GM18499 (cell line): ENCODE results near the gene ABI3BP.
"Not testable (repeated sequence)": the region's sequence is repeated elsewhere in the genome, so short reads cannot be mapped to it uniquely, and the experiment has no call there.

Experiments used
- ATAC-seq: cut with Tn5 transposase; IDR thresholded peaks from one replicate; pipeline ENCODE4 v1.9.1; 2021; ENCODE audit warnings: moderate number of reproducible peaks; ENCODE audit not compliant: insufficient read depth, unreplicated experiment

Gene ABI3BP

DNA sequence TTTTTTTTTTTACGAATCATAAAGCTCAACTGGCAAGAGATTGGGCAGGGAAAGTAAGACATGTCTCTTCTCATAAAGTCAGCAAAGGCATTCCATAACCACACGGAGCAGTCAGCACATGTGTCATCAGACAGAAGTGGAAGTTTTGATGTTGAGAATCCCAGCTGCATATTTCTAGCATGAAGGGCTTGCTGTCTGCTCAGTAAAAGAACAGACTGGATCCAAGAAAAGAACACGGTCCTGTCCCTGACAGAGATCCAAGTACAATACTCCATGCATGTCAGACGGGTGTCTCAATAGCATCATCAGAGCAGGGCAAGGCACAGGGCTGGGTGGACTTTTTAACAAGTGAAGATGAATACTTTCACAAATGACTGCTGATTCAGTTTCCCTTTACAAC lies 38.2 kb downstream of the ABI3BP start:
- ATAC-seq = no peak

GRCh38 chr3:100954199-100954935 lies 38.9 kb downstream of the ABI3BP start:
- no peak for ATAC-seq

DNA sequence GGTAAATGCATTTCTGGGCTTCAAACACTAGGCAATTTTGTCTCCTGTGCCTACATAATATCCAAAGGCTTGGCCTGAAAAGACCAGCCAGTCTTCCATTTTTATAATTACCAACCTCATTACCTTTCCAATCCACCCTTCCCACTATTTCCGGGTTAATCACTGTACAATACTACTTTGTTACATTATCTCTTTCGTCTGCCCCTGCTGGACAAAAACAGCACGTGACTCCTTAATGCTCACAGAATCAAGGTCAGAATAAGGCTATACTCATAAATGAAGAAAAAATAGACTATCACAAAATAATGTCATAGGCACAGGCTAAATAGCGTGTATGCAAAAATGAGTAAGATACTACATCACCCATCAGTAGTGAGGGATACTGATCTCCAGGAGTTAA lies 40.1 kb downstream of the ABI3BP start:
- no peak for ATAC-seq

GRCh38 chr3:100947119-100947518 lies 46.1 kb downstream of the ABI3BP start:
- ATAC-seq = no peak

GRCh38 chr3:100946096-100946495 lies 47.1 kb downstream of the ABI3BP start:
- not testable (repeated sequence) for ATAC-seq

DNA sequence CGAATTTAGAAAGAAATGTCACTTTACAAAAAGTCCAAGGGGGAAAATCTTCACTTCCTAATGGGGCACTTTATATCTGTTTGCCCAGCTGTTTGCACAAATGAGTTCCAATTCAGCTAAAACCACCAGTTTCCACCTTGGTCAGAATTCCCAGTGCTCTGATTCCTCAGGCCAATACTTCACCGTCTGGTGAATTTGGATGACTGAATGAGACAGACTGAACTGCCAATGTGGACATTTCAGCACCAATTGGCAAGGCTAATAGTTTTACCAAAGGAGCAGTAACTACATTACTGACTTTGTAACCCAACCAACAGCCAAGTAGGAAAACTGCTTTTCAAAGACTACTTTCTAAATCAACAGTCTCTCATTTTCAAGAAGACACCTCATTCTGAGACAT lies 51.8 kb downstream of the ABI3BP start:
- ATAC-seq = no peak

DNA sequence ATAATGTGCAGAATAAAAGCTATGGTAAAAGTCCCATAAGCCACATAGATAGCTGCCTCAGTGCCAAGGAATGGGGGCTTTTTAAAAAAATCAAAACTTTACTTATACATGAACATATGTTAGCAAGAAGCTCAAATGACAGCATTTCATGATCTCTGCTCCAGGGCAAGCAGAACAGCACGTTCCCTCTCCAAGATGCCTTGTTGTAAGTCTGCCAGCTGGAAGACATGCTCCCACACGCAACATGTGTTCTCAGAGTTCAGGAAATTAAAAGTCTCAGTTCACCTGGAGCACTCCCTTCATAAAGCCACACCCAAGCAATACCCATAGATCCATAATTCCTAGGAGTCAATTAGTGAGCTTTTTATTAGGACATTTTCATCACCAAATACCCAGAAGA lies 52.2 kb downstream of the ABI3BP start:
- ATAC-seq = no peak

DNA sequence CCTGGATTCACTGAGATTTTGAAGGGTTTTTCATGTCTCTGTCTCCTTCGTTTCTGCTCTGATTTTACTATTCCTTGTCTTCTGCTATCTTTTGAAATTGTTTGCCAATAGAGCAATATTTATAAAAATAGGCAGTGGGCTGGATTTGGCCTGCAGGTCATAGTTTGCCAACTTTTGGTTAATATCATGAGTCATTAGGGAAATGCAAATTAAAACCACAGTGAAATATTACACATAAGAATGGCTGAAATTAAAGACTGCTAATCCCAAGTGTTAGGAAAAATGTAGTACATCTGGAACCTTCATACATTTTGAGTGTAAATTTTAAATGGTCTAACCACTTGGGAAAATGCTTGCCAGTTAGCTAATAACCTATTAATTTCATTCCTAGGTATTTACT lies 56.3 kb downstream of the ABI3BP start:
- no peak for ATAC-seq

DNA sequence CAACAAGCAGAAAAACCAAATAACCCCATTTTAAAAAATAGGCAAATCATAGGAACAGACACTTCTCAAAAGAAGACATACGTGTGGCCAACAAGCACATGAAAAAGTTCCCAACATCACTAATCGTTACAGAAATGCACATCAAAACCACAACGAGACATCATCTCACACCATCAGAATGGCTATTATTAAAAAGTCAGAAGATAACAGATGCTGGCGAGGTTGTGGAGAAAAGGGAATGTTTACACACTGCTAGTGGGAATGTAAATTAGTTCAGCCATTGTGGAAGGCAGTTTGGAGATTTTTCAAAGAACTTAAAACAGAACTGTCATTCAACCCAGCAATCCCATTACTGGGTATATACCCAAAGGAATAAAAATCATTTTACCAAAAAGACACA lies 60.7 kb downstream of the ABI3BP start:
- no peak for ATAC-seq

GRCh38 chr3:100928638-100929428 lies 64.4 kb downstream of the ABI3BP start:
- ATAC-seq = no peak

GRCh38 chr3:100927775-100928174 lies 65.4 kb downstream of the ABI3BP start:
- no peak for ATAC-seq

DNA sequence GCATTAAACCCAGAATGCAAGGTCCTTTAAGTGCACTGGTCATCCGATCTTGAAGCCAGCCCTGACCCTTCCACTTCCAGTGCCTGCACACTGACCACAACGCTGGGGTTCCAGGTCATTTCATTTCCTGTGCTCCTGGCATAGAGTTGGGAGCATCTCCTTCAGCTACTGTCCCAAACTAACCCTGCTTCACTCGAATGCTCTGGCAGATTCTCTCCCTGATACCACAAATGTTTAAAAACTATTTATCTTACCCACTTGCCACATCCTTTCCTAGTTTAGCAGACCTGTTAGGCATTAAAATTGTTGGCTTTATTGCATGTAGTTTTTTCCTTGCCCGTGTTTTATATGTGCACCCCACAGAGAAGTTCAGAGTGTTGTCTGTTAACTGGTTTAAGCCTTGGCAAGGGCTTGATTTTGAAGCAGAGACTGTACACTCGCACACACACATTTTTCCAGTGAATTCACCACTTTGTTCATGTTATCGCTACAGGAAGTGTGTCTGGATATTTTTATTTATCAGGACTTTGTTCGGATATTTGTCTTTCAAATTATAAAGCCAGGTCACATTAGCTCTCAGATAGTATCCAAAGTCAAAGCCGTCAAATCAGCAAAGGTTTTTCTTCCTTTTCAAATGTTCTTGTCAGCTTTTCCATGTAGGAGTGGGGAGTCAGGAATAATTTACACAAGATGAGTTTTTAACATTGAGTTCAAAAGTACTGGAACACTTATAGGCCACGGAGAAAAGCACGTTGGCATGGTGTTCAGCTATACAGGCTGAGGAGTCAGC lies 77.3 kb downstream of the ABI3BP start:
- no peak for ATAC-seq

- ATAC-seq = no peak
These were observed 79.2 kb downstream of the ABI3BP start for GRCh38 chr3:100913870-100914648.

- no peak for ATAC-seq
These were observed 80.2 kb downstream of the ABI3BP start for GRCh38 chr3:100912976-100913545.

GRCh38 chr3:100912571-100912970 lies 80.7 kb downstream of the ABI3BP start:
- no peak for ATAC-seq

DNA sequence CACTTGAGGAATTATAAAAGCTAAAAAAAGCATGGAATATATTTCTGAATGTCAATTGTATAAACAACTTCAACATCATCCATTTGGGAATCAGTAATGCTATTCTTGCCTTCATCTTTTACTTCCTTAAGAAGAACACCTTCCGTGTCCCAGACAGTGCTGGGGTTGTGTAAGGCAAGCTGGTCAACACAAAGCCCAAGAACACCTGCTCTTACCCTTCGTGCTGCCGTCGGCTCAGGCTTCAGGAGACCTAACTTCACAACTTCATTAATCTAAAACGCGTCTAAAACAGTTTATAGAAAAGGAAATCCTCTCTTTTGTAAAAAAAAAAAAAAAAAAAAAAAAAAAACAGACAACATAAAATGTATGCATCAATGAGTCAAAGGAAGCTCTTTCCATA lies 81.3 kb downstream of the ABI3BP start:
- no peak for ATAC-seq

- ATAC-seq = no peak
These were observed 82.2 kb downstream of the ABI3BP start for GRCh38 chr3:100910986-100911385.

DNA sequence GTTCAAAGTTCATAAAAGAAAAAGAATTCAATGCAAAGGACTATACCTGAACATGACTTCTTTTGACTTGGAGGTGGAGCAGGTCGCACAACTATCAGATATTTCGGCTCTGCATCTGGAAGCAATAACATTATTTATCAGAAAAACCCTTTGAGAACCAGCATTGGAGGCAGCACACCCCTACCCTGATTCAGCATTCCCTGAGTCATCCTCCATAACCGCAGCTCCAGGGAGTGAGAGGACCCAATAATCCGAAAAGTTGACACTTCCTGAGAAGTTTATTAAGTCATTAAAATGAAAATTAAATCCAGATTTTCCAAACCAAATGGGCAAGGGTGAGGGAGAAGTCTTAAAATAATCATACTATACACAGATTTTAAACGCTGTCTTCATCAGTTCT lies 90.6 kb downstream of the ABI3BP start:
- ATAC-seq = no peak

DNA sequence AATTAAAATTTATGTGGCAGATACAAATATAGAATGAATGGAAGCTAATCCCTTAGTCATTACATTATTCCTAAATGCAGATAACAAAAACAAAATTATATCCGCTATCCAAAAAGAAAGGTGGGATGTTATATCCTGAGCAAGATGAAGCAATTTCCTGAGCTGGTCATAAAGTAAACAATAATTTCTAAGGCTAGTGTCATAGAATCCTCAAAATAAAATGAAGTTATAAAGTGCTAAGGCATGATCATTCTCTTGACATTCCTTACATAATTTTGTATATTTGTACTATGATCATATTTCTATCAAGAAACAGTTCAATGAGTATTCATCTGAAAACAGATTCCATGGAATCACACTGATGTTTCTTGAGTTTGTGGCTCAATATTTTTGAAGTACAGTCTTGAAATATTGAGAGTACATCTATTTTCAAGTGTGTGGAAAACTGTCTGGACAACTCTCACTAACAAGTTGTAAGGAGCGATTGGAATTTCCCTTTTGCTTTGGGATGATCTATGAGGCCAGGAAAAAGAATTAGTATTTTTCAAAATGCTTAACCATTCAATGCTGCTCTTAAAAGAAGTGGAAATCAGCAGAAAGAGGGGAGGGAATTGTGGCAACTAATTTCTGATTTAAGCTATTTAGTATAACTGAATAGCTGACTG lies 92.4 kb downstream of the ABI3BP start:
- ATAC-seq = no peak
